SK-MEL-5 (cell line): Measurements from ENCODE around the gene USP7. TPM values are rescaled to one million over a fixed set of nuclear protein-coding genes. Genes with fewer than 3 reads are reported as not detected.

ENCODE experiments used
- DNase-seq: peaks from one replicate; pipeline ENCODE4 v3.0.0-alpha.2; 2016; ENCODE audit warnings: low read depth, low spot score
- in situ Hi-C: cut with HindIII; loops from 2 replicates; pipeline ENCODE4 v1.10.0; 2016; ENCODE audit warnings: low sequenced_read_pairs, high pct_unique_total_duplicates, low pct_unique_long_range_greater_than_20kb
- polyA plus RNA-seq, 2 experiments: library from polyadenylated mRNA; depleted of rRNA; stranded (reverse); fragments of >200 nt; gene quantifications; 2 replicates each; pipeline ENCODE4 v1.2.3, GENCODE V29; 2015
- total RNA-seq: library from RNA; depleted of rRNA; stranded (reverse); fragments of >200 nt; shearing (Covaris generic); gene quantifications from 2 replicates; pipeline ENCODE4 v1.2.3, GENCODE V29; 2014; rRNA removed

Gene USP7
- 22.0 and 26.1 TPM in 2 replicates for total RNA-seq
- polyA plus RNA-seq (2015; cell fraction: cytosol; rRNA removed), result 26.8 and 34.7 TPM in 2 replicates
- 114 and 252 TPM in 2 replicates for polyA plus RNA-seq (2015; cell fraction: nucleus; rRNA removed)

- in situ Hi-C loops, result no loop called here
- DNase-seq, result peak; percentile 86
Measured at GRCh38 chr16:8963821-8964441, at the start of gene USP7. TSS of gene USP7 (minus strand) at chr16:8963906. CDS start at chr16:8963285, 621 bp downstream.

- no peak for DNase-seq
- in situ Hi-C loops, result no loop called here
Measured at GRCh38 chr16:9013508-9013864, 49.8 kb upstream of the USP7 start.

GRCh38 chr16:9012848-9013507 is 49.3 kb upstream of the USP7 start:
- in situ Hi-C loops, result no loop called here
- DNase-seq, result no peak

- DNase-seq, result no peak
- in situ Hi-C loops, result no loop called here
Measured at GRCh38 chr16:9012330-9012729, 48.6 kb upstream of the USP7 start.

GRCh38 chr16:9008601-9009260 is 45.0 kb upstream of the USP7 start:
- in situ Hi-C loops, result no loop called here
- DNase-seq, result peak; percentile 78

- DNase-seq, result no peak
- in situ Hi-C loops, result no loop called here
Measured at GRCh38 chr16:9007177-9007794, 43.6 kb upstream of the USP7 start.

GRCh38 chr16:9004183-9004582 is 40.5 kb upstream of the USP7 start:
- DNase-seq, result no peak
- in situ Hi-C loops, result no loop called here

- in situ Hi-C loops, result no loop called here
- DNase-seq, result no peak
Measured at GRCh38 chr16:9003763-9004162, 40.1 kb upstream of the USP7 start.

- in situ Hi-C loops, result no loop called here
- no peak for DNase-seq
Measured at GRCh38 chr16:9003322-9003721, 39.6 kb upstream of the USP7 start.

- no peak for DNase-seq
Measured at GRCh38 chr16:9002042-9002441, 38.3 kb upstream of the USP7 start.

GRCh38 chr16:9000664-9001063 is 37.0 kb upstream of the USP7 start:
- no peak for DNase-seq
- in situ Hi-C loops, result no loop called here

More at GRCh38 chr16:9002042-9002441, 38.3 kb upstream of the USP7 start:
- in situ Hi-C loops, result no loop called here

GRCh38 chr16:8999800-9000199 is 36.1 kb upstream of the USP7 start:
- in situ Hi-C loops, result no loop called here
- DNase-seq, result no peak

GRCh38 chr16:8998108-8998507 is 34.4 kb upstream of the USP7 start:
- in situ Hi-C loops, result no loop called here
- no peak for DNase-seq

GRCh38 chr16:8996891-8997290 is 33.2 kb upstream of the USP7 start:
- peak; percentile 36 for DNase-seq
- in situ Hi-C loops, result no loop called here

- no peak for DNase-seq
- in situ Hi-C loops, result no loop called here
Measured at GRCh38 chr16:8990445-8990844, 26.7 kb upstream of the USP7 start.

- DNase-seq, result no peak
- in situ Hi-C loops, result no loop called here
Measured at GRCh38 chr16:8989099-8989878, 25.6 kb upstream of the USP7 start.

- DNase-seq, result no peak
- in situ Hi-C loops, result no loop called here
Measured at GRCh38 chr16:8986818-8987191, 23.1 kb upstream of the USP7 start.

- no peak for DNase-seq
- in situ Hi-C loops, result no loop called here
Measured at GRCh38 chr16:8986111-8986510, 22.4 kb upstream of the USP7 start.
